Neural cell (in vitro differentiated cells): ENCODE data around the gene HACL1. TPM values are rescaled to one million over a fixed set of nuclear protein-coding genes. Genes with fewer than 3 reads are reported as not detected.

Experiments
- H2AFZ ChIP-seq: fragments of 200-600, 300-800 bp; sonication (generic), shearing (Covaris generic); 2 replicates; pipeline ENCODE4 v1.6.0; 2014; ENCODE audit warnings: low read depth, mild to moderate bottlenecking, antibody characterized with exemption, low read length, moderate library complexity
- H3F3A ChIP-seq: fragments of 200-600 bp; shearing (Covaris generic); 2 replicates; pipeline ENCODE4 v1.6.1; 2016; ENCODE audit warnings: mild to moderate bottlenecking, moderate library complexity, mixed read lengths, antibody characterized with exemption, low read length; ENCODE audit not compliant: insufficient read depth, poor library complexity, severe bottlenecking
- H3K27ac ChIP-seq: fragments of 200-600, 300-800 bp; sonication (generic), shearing (Covaris generic); 2 replicates; pipeline ENCODE4 v1.5.1; 2014; ENCODE audit warnings: mild to moderate bottlenecking, low read length, moderate library complexity
- H3K27me3 ChIP-seq: fragments of 300-800, 200-600 bp; sonication (generic), shearing (Covaris generic); 2 replicates; pipeline ENCODE4 v1.6.0; 2014; ENCODE audit warnings: mild to moderate bottlenecking, low read depth, low read length, moderate library complexity; ENCODE audit not compliant: insufficient read depth
- H3K36me3 ChIP-seq: fragments of 300-800, 200-600 bp; sonication (generic), shearing (Covaris generic); 2 replicates; pipeline ENCODE4 v1.5.1; 2014; ENCODE audit warnings: mild to moderate bottlenecking, antibody characterized with exemption, low read length, moderate library complexity; ENCODE audit not compliant: insufficient read depth
- H3K4me2 ChIP-seq: fragments of 300-800, 200-600 bp; sonication (generic), shearing (Covaris generic); 2 replicates; pipeline ENCODE4 v1.6.0; 2014; ENCODE audit warnings: mild to moderate bottlenecking, low read length
- H3K4me3 ChIP-seq: fragments of 300-800, 200-600 bp; sonication (generic), shearing (Covaris generic); 2 replicates; pipeline ENCODE4 v1.5.1; 2014; ENCODE audit warnings: mild to moderate bottlenecking, low read length, moderate library complexity
- H3K79me2 ChIP-seq: fragments of 200-600 bp; shearing (Covaris generic); replicated peaks from 2 replicates; pipeline ENCODE4 v1.6.0; 2014; ENCODE audit warnings: mild to moderate bottlenecking, low read length, moderate library complexity; ENCODE audit not compliant: insufficient read depth
- H3K9ac ChIP-seq: fragments of 300-800, 200-600 bp; sonication (generic), shearing (Covaris generic); 2 replicates; pipeline ENCODE4 v1.6.1; 2016; ENCODE audit warnings: mild to moderate bottlenecking, low read length, mixed read lengths
- H3K9me2 ChIP-seq: fragments of 200-600 bp; shearing (Covaris generic); 2 replicates; pipeline ENCODE4 v1.6.1; 2016; ENCODE audit warnings: mild to moderate bottlenecking, low read length, mixed read lengths; ENCODE audit not compliant: insufficient read depth
- H3K9me3 ChIP-seq: fragments of 200-600, 300-800 bp; sonication (generic), shearing (Covaris generic); 2 replicates; pipeline ENCODE4 v1.6.1; 2016; ENCODE audit warnings: mild to moderate bottlenecking, mixed run types, low read length, moderate library complexity, mixed read lengths
- H4K20me1 ChIP-seq: fragments of 200-600 bp; shearing (Covaris generic); 2 replicates; pipeline ENCODE4 v1.6.1; 2016; ENCODE audit warnings: mild to moderate bottlenecking, mixed run types; ENCODE audit not compliant: insufficient read depth
- EP300 ChIP-seq: fragments of 450-650 bp; conservative IDR thresholded peaks from 2 replicates; pipeline ENCODE4 v1.6.1; 2014; ENCODE audit warnings: antibody characterized with exemption, mild to moderate bottlenecking, moderate library complexity; ENCODE audit not compliant: poor library complexity, severe bottlenecking
- EZH2 ChIP-seq: fragments of 200-600, 300-800 bp; shearing (Covaris generic), sonication (generic); IDR thresholded peaks from 2 replicates; pipeline ENCODE4 v1.6.1; 2014; ENCODE audit warnings: antibody characterized with exemption, low read length, borderline replicate concordance, mild to moderate bottlenecking; ENCODE audit not compliant: insufficient read depth, poor library complexity, severe bottlenecking
- MXI1 ChIP-seq: fragments of 450-650 bp; conservative IDR thresholded peaks from 2 replicates; pipeline ENCODE4 v1.6.1; 2014; ENCODE audit warnings: antibody characterized with exemption, mild to moderate bottlenecking; ENCODE audit not compliant: poor library complexity, severe bottlenecking
- POLR2AphosphoS5 ChIP-seq: IDR thresholded peaks from 2 replicates; pipeline ENCODE4 v1.6.1; 2012
- RAD21 ChIP-seq: fragments of 450-650 bp; conservative IDR thresholded peaks from 2 replicates; pipeline ENCODE4 v1.6.1; 2014; ENCODE audit warnings: antibody characterized with exemption, mild to moderate bottlenecking, moderate library complexity
- SMC3 ChIP-seq: fragments of 450-650 bp; conservative IDR thresholded peaks from 2 replicates; pipeline ENCODE4 v1.6.1; 2014; ENCODE audit warnings: antibody characterized with exemption, mild to moderate bottlenecking, moderate library complexity; ENCODE audit not compliant: poor library complexity
- TAF1 ChIP-seq: IDR thresholded peaks from 2 replicates; pipeline ENCODE4 v1.6.1; 2012; ENCODE audit warnings: low read depth
- polyA plus RNA-seq: library from polyadenylated mRNA; depleted of rRNA; stranded (reverse); fragments of >200 nt; gene quantifications from 2 replicates; pipeline ENCODE4 v1.2.3, GENCODE V29; 2014
- TF ChIP-seq, protein P1 (sequence below): IDR thresholded peaks from 2 replicates; pipeline ENCODE4 v1.6.1; 2012; ENCODE audit warnings: borderline replicate concordance
- TF ChIP-seq, protein P2 (sequence below): fragments of 450-650 bp; IDR thresholded peaks from 2 replicates; pipeline ENCODE4 v1.5.1; 2014; ENCODE audit warnings: antibody characterized with exemption, mild to moderate bottlenecking, moderate library complexity; ENCODE audit not compliant: poor library complexity, severe bottlenecking

HACL1 gene
- polyA plus RNA-seq, 1 donor from 2014 or later, result 26.0 TPM

DNA sequence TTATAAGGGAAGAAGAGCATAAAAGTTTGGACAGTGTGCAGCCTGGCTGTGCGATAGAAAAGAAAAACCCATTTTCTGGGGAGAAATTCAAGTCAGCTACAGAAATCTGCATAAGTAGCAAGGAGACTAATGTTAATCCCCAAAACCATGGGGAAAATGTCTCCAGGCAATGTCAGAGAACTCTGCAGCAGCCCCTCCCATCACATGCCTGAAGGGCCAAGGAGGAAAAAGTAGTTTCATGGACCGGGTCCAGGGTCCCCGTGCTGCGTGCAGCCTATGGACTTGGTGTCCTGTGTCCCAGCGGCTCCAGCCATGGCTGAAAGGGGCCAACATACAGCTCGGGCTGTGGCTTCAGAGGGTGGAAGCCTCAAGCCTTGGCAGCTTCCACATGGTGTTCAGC is 51.5 kb downstream of the HACL1 start:
- TF ChIP-seq EZH2, result no peak
- TF ChIP-seq, protein P1, sequence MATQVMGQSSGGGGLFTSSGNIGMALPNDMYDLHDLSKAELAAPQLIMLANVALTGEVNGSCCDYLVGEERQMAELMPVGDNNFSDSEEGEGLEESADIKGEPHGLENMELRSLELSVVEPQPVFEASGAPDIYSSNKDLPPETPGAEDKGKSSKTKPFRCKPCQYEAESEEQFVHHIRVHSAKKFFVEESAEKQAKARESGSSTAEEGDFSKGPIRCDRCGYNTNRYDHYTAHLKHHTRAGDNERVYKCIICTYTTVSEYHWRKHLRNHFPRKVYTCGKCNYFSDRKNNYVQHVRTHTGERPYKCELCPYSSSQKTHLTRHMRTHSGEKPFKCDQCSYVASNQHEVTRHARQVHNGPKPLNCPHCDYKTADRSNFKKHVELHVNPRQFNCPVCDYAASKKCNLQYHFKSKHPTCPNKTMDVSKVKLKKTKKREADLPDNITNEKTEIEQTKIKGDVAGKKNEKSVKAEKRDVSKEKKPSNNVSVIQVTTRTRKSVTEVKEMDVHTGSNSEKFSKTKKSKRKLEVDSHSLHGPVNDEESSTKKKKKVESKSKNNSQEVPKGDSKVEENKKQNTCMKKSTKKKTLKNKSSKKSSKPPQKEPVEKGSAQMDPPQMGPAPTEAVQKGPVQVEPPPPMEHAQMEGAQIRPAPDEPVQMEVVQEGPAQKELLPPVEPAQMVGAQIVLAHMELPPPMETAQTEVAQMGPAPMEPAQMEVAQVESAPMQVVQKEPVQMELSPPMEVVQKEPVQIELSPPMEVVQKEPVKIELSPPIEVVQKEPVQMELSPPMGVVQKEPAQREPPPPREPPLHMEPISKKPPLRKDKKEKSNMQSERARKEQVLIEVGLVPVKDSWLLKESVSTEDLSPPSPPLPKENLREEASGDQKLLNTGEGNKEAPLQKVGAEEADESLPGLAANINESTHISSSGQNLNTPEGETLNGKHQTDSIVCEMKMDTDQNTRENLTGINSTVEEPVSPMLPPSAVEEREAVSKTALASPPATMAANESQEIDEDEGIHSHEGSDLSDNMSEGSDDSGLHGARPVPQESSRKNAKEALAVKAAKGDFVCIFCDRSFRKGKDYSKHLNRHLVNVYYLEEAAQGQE, result no peak
- TF ChIP-seq RAD21, result no peak
- TF ChIP-seq, protein P2, sequence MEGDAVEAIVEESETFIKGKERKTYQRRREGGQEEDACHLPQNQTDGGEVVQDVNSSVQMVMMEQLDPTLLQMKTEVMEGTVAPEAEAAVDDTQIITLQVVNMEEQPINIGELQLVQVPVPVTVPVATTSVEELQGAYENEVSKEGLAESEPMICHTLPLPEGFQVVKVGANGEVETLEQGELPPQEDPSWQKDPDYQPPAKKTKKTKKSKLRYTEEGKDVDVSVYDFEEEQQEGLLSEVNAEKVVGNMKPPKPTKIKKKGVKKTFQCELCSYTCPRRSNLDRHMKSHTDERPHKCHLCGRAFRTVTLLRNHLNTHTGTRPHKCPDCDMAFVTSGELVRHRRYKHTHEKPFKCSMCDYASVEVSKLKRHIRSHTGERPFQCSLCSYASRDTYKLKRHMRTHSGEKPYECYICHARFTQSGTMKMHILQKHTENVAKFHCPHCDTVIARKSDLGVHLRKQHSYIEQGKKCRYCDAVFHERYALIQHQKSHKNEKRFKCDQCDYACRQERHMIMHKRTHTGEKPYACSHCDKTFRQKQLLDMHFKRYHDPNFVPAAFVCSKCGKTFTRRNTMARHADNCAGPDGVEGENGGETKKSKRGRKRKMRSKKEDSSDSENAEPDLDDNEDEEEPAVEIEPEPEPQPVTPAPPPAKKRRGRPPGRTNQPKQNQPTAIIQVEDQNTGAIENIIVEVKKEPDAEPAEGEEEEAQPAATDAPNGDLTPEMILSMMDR, result no peak
- TF ChIP-seq SMC3, result no peak
- no peaks in the 10 kb centered on the region for H3K79me2 ChIP-seq

DNA sequence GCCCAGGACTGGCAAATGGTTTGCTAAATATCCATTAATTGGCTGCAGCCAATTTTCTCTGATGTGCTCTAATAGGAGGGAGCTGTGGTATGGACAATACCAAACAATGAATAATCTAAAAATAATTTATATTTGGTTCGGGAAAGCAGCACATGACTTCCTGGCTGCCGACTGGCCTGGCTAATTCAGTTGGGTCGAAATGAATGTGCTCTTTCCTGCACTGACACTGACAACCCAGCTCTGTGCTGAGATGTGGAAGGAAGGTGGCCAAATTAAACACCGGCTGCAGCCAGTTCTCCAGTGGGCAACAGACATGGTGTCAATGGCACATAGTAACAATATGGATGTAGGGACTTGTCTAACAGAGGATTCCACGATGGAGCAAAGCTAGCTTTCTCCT is 58.8 kb downstream of the HACL1 start:
- no peak overlapping the region for H3K4me2 ChIP-seq
- no peaks in the 10 kb centered on the region for H3K9me3 ChIP-seq
- no peaks in the 10 kb centered on the region for H3F3A ChIP-seq
- H3K27me3 ChIP-seq, result no peaks in the 10 kb centered on the region
- no peaks in the 10 kb centered on the region for H4K20me1 ChIP-seq
- no peaks in the 10 kb centered on the region for H3K79me2 ChIP-seq
- H3K9ac ChIP-seq, result no peak overlapping the region
- H3K4me3 ChIP-seq, result no peak overlapping the region
- H3K36me3 ChIP-seq, result no peaks in the 10 kb centered on the region
- H3K9me2 ChIP-seq, result no peaks in the 10 kb centered on the region
- H2AFZ ChIP-seq, result no peak overlapping the region
- no peak overlapping the region for H3K27ac ChIP-seq
- TF ChIP-seq, protein P2, result no peak
- TF ChIP-seq EP300 (no peak), POLR2AphosphoS5 (no peak), SMC3 (no peak), EZH2 (no peak), MXI1 (no peak), TAF1 (no peak), RAD21 (no peak)
- TF ChIP-seq, protein P1, result no peak

More for the DNA sequence above, 51.5 kb downstream of the HACL1 start:
- Histone ChIP-seq H3F3A (no peaks in the 10 kb centered on the region), H2AFZ (no peak overlapping the region), H3K27ac (no peak overlapping the region), H3K9me2 (no peaks in the 10 kb centered on the region), H3K9ac (no peak overlapping the region), H3K9me3 (no peaks in the 10 kb centered on the region), H3K4me2 (no peak overlapping the region), H4K20me1 (no peaks in the 10 kb centered on the region), H3K4me3 (no peak overlapping the region), H3K36me3 (no peaks in the 10 kb centered on the region), H3K27me3 (no peaks in the 10 kb centered on the region)
